Spleen (tissue), 11 donors: ENCODE results near the gene RAC2. TPM values are rescaled to one million over a fixed set of nuclear protein-coding genes. Genes with fewer than 3 reads are reported as not detected.
"Not testable (repeated sequence)": the region's sequence is repeated elsewhere in the genome, so short reads cannot be mapped to it uniquely, and the experiment has no call there.

Source experiments
- DNase-seq: peaks from one replicate; pipeline ENCODE4 v3.0.0-alpha.2; 2020
- H3K27ac ChIP-seq, 8 donors: fragments of 200-600 bp; sonication (generic) in 7 of 8; 1 replicate in 4 of 8; 2 replicates in 4 of 8; pipeline versions ENCODE4 v1.5.0 to v1.8.0; 2016 to 2021; ENCODE audit warnings: inconsistent platforms in 4 of 8, mild to moderate bottlenecking in 4 of 8, moderate library complexity in 1 of 8
- H3K27me3 ChIP-seq, 7 donors: fragments of 200-600 bp; sonication (generic) in 6 of 7; replicated peaks in 1 of 7; 1 replicate in 4 of 7; 2 replicates in 3 of 7; pipeline versions ENCODE4 v1.5.0 to v1.8.0; 2016 to 2021; ENCODE audit warnings: inconsistent platforms in 3 of 7, mild to moderate bottlenecking in 1 of 7
- H3K36me3 ChIP-seq, 6 donors: fragments of 200-600 bp; sonication (generic) in 5 of 6; 1 replicate in 4 of 6; 2 replicates in 2 of 6; pipeline versions ENCODE4 v1.5.0 to v1.8.0; 2016 to 2021; ENCODE audit warnings: inconsistent platforms in 2 of 6
- H3K4me1 ChIP-seq, 6 donors: fragments of 200-600 bp; sonication (generic) in 5 of 6; 1 replicate in 3 of 6; 2 replicates in 3 of 6; pipeline versions ENCODE4 v1.5.0 to v1.8.0; 2016 to 2021; ENCODE audit warnings: inconsistent platforms in 3 of 6
- H3K4me3 ChIP-seq, 8 donors: fragments of 200-600 bp; sonication (generic) in 7 of 8; 1 replicate in 4 of 8; 2 replicates in 4 of 8; pipeline versions ENCODE4 v1.5.0 to v1.8.0; 2016 to 2021; ENCODE audit warnings: inconsistent platforms in 4 of 8, mild to moderate bottlenecking in 4 of 8, moderate library complexity in 2 of 8
- H3K9me3 ChIP-seq, 8 donors: fragments of 200-600 bp; sonication (generic) in 7 of 8; 1 replicate in 4 of 8; 2 replicates in 4 of 8; pipeline versions ENCODE4 v1.5.0 to v1.8.0; 2016 to 2021; ENCODE audit warnings: inconsistent platforms in 4 of 8
- CTCF ChIP-seq, 11 experiments: fragments of 200-600 bp in 7 of 11; fragments of 450-650 bp in 4 of 11; sonication (generic) in 4 of 11; IDR thresholded peaks in 8 of 11; conservative IDR thresholded peaks in 3 of 11; 1 replicate in 7 of 11; 2 replicates in 4 of 11; pipeline versions ENCODE4 v1.4.0 to v1.8.0; 2016 to 2021; ENCODE audit warnings: antibody characterized with exemption in 11 of 11, inconsistent platforms in 4 of 11, mild to moderate bottlenecking in 1 of 11
- POLR2A ChIP-seq, 3 donors: fragments of 450-650 bp; IDR thresholded peaks; one replicate each; pipeline ENCODE4 v1.5.1; 2017; ENCODE audit warnings: antibody characterized with exemption in 3 of 3, mild to moderate bottlenecking in 1 of 3
- POLR2AphosphoS5 ChIP-seq, 3 donors: sonication (generic); formaldehyde crosslinking; IDR thresholded peaks; one replicate each; pipeline ENCODE4 v1.5.1; 2017; ENCODE audit warnings: antibody characterized with exemption in 3 of 3
- WGBS, 5 donors: extraction: QIAGEN DNeasy Blood & Tissue Kit in 3 of 5; methylation state at CpG; one replicate each; pipeline versions ENCODE4 v1.1.5 to v1.1.7; 2013 to 2018; 5-methylcytosine and 5-hydroxymethylcytosine counted together
- intact Hi-C: fragments of 100-400 bp; cut with DNase I; formaldehyde crosslinking; loops from one replicate; pipeline ENCODE4 v1.15.0; 2023; ENCODE audit warnings: low total_unique reads
- polyA plus RNA-seq, 3 donors: library from polyadenylated mRNA; stranded (reverse); fragments of 200-250 nt; gene quantifications; one replicate each; pipeline ENCODE4 v1.2.1, GENCODE V29; 2013
- total RNA-seq, 7 donors: library from RNA; depleted of rRNA in 3 of 7; stranded (reverse); fragments of >200 nt in 3 of 7; fragmentation: NEBNext Ultra II Directional in 4 of 7; extraction: Animal tissue kit (Norgen Biotek cat#: 25700) in 4 of 7; gene quantifications; one replicate each; pipeline versions ENCODE4 v1.1.0 to v1.2.1, GENCODE V29; 2016 to 2021
- donor health status: healthy with polysubstance abuse.
- donor health status: DM: no; HTN: no; CAD: no; lungs with moderate emphysema.
- donor health status: DM: no; HTN: no; CAD: no.
- donor health status: Bipolar disorder and iron deficiency.
- donor health status: healthy.
- donor health status: DM: no; HTN: no; CAD: no.
- donor health status: DM: yes; HTN: yes; CAD: no.

The RAC2 gene
- total and polyA plus RNA-seq, 10 donors, result 270 to 493 (median 393) TPM

GRCh38 chr22:37233751-37234631, 10.1 kb downstream of the RAC2 start:
- peak overlapping the region in 7 of 8 donors; percentile 20 to 99 (median 94) for H3K27ac ChIP-seq
- peak overlapping the region in 1 of 8 donors; percentile 11 for H3K4me3 ChIP-seq
- intact Hi-C loops, result no loop called here
- H3K27me3 ChIP-seq, result peaks cover 0 to 8% (median 0%) of the 10 kb centered on the region in 7 donors
- no peak for TF ChIP-seq CTCF (IDR thresholded peaks at IDR 0.05 in 8 of 11, conservative IDR thresholded peaks at IDR 0.05 in 3 of 11)
- peak in 1 of 3 donors; percentile 51 for TF ChIP-seq POLR2AphosphoS5 (IDR thresholded peaks at IDR 0.05)
- peak; percentile 79 for DNase-seq
- H3K36me3 ChIP-seq, result peaks cover 0 to 97% (median 48%) of the 10 kb centered on the region in 6 donors
- no peaks in the 10 kb centered on the region for H3K9me3 ChIP-seq
- 59 to 73% (median 60%) methylated on average over 24 to 27 of the region's 27 CpGs for WGBS, 5 donors
- peaks cover 52 to 100% (median 100%) of the 10 kb centered on the region in 6 donors for H3K4me1 ChIP-seq

GRCh38 chr22:37233371-37233750, 10.7 kb downstream of the RAC2 start:
- Histone ChIP-seq H3K4me1 (peaks cover 56 to 100% (median 100%) of the 10 kb centered on the region in 6 donors), H3K4me3 (peak overlapping the region in 1 of 8 donors; percentile 11), H3K36me3 (peaks cover 0 to 97% (median 46%) of the 10 kb centered on the region in 6 donors), H3K27ac (peak overlapping the region in 5 of 8 donors; percentile 91 to 99 (median 94))
- intact Hi-C loops, H3K9me3 ChIP-seq, H3K27me3 ChIP-seq: not testable (repeated sequence)
- 89 to 96% (median 90%) methylated on average over 12 of the region's 12 CpGs for WGBS, 5 donors
- DNase-seq, result peak; percentile 72

- TF ChIP-seq POLR2A (IDR thresholded peaks at IDR 0.05) (no peak), CTCF (IDR thresholded peaks at IDR 0.05 in 8 of 11, conservative IDR thresholded peaks at IDR 0.05 in 3 of 11) (no peak), POLR2AphosphoS5 (IDR thresholded peaks at IDR 0.05) (peak; percentile 2 to 69 (median 39))
- intact Hi-C loops, result no loop called here
- DNase-seq, result peak; percentile 76
- peak overlapping the region in 1 of 8 donors; percentile 52 for H3K4me3 ChIP-seq
- peak overlapping the region in 7 of 8 donors; percentile 88 to 99 (median 94) for H3K27ac ChIP-seq
- H3K4me1 ChIP-seq, result peaks cover 59 to 100% (median 99%) of the 10 kb centered on the region in 6 donors
- H3K9me3 ChIP-seq, result no peaks in the 10 kb centered on the region
- WGBS, 5 donors, result 82 to 85% (median 83%) methylated on average over 14 to 15 of the region's 15 CpGs
- H3K36me3 ChIP-seq, result peaks cover 0 to 97% (median 49%) of the 10 kb centered on the region in 6 donors
- peaks cover 0 to 8% (median 0%) of the 10 kb centered on the region in 7 donors for H3K27me3 ChIP-seq
Observed at GRCh38 chr22:37232140-37232998, 11.7 kb downstream of the RAC2 start.

- peak; percentile 82 for DNase-seq
- peaks cover 0 to 91% (median 45%) of the 10 kb centered on the region in 6 donors for H3K36me3 ChIP-seq
- peaks cover 53 to 94% (median 91%) of the 10 kb centered on the region in 6 donors for H3K4me1 ChIP-seq
Observed at GRCh38 chr22:37231406-37232139, 12.5 kb downstream of the RAC2 start.

More at GRCh38 chr22:37231406-37232139, 12.5 kb downstream of the RAC2 start:
- TF ChIP-seq CTCF (IDR thresholded peaks at IDR 0.05 in 8 of 11, conservative IDR thresholded peaks at IDR 0.05 in 3 of 11) (no peak), POLR2A (IDR thresholded peaks at IDR 0.05) (no peak), POLR2AphosphoS5 (IDR thresholded peaks at IDR 0.05) (no peak)
- H3K9me3 ChIP-seq, result no peaks in the 10 kb centered on the region
- peak overlapping the region in 1 of 8 donors; percentile 52 for H3K4me3 ChIP-seq
- H3K27me3 ChIP-seq, result peaks cover 0 to 8% (median 0%) of the 10 kb centered on the region in 7 donors
- H3K27ac ChIP-seq, result peak overlapping the region; percentile 44 to 99 (median 94)
- 57 to 70% (median 63%) methylated on average over 20 to 21 of the region's 21 CpGs for WGBS, 5 donors
- intact Hi-C loops, result no loop called here
